Hematopoietic multipotent progenitor cell treated with erythropoietin and hydrocortisone succinate and interleukin-3 and kit ligand, for 15 days (in vitro differentiated cells): ENCODE data around the gene C12orf56.

Experiments
- DNase-seq: peaks from one replicate; pipeline ENCODE4 v3.0.0-alpha.2; 2015; ENCODE audit warnings: low spot score

C12orf56 gene

GRCh38 chr12:64390275-64390851, at the start of gene C12orf56:
TSS of gene C12orf56 (minus strand) at chr12:64390758. CDS start at chr12:64390565, 193 bp downstream.
- DNase-seq = no peak

- no peak for DNase-seq
Observed at GRCh38 chr12:64440100-64440499, 49.5 kb upstream of the C12orf56 start.

- no peak for DNase-seq
Observed at GRCh38 chr12:64433915-64434314, 43.4 kb upstream of the C12orf56 start.

- no peak for DNase-seq
Observed at GRCh38 chr12:64431791-64432190, 41.2 kb upstream of the C12orf56 start.

GRCh38 chr12:64430886-64431285, 40.3 kb upstream of the C12orf56 start:
- no peak for DNase-seq

- no peak for DNase-seq
Observed at GRCh38 chr12:64428956-64429355, 38.4 kb upstream of the C12orf56 start.

GRCh38 chr12:64427988-64428387, 37.4 kb upstream of the C12orf56 start:
- no peak for DNase-seq

GRCh38 chr12:64419696-64420095, 29.1 kb upstream of the C12orf56 start:
- no peak for DNase-seq

- no peak for DNase-seq
Observed at GRCh38 chr12:64418209-64418608, 27.7 kb upstream of the C12orf56 start.

GRCh38 chr12:64413884-64414283, 23.3 kb upstream of the C12orf56 start:
- no peak for DNase-seq

GRCh38 chr12:64412459-64412858, 21.9 kb upstream of the C12orf56 start:
- no peak for DNase-seq

- no peak for DNase-seq
Observed at GRCh38 chr12:64411427-64411826, 20.9 kb upstream of the C12orf56 start.

- no peak for DNase-seq
Observed at GRCh38 chr12:64407342-64408223, 17.0 kb upstream of the C12orf56 start.

GRCh38 chr12:64404470-64405256, 14.1 kb upstream of the C12orf56 start:
- peak; percentile 73 for DNase-seq

- peak; percentile 95 for DNase-seq
Observed at GRCh38 chr12:64403707-64404469, 13.3 kb upstream of the C12orf56 start, which contains the start of gene XPOT. TSS of gene XPOT (plus strand) at chr12:64404392. CDS start at chr12:64410036, 5,644 bp downstream.

GRCh38 chr12:64402181-64402580, 11.6 kb upstream of the C12orf56 start:
- DNase-seq = no peak

GRCh38 chr12:64400041-64400440, 9.5 kb upstream of the C12orf56 start:
- no peak for DNase-seq

GRCh38 chr12:64395739-64396138, 5.2 kb upstream of the C12orf56 start:
- DNase-seq = no peak

- DNase-seq = no peak
Observed at GRCh38 chr12:64392221-64392620, 1.7 kb upstream of the C12orf56 start.

- no peak for DNase-seq
Observed at GRCh38 chr12:64389154-64389553, 1.4 kb downstream of the C12orf56 start.

- no peak for DNase-seq
Observed at GRCh38 chr12:64387197-64387816, 3.3 kb downstream of the C12orf56 start.
